Endodermal cell (in vitro differentiated cells): ENCODE results near the gene RAB14. TPM values are rescaled to one million over a fixed set of nuclear protein-coding genes. Genes with fewer than 3 reads are reported as not detected.
A peak's percentile ranks its signal among the peaks of the same experiment; 100 is the strongest.

Experiments
- DNase-seq: peaks from one replicate; pipeline ENCODE4 v3.0.0-alpha.2; 2017
- H3K27ac ChIP-seq: 2 replicates; pipeline ENCODE4 v1.5.1; 2013; ENCODE audit warnings: mild to moderate bottlenecking, low read depth, low read length, moderate library complexity
- H3K27me3 ChIP-seq: 2 replicates; pipeline ENCODE4 v1.6.1; 2013; ENCODE audit warnings: mild to moderate bottlenecking, low read length, moderate library complexity; ENCODE audit not compliant: insufficient read depth, control insufficient read depth, poor library complexity, severe bottlenecking
- H3K36me3 ChIP-seq: 2 replicates; pipeline ENCODE4 v1.7.0; 2013; ENCODE audit warnings: mild to moderate bottlenecking, low read length, moderate library complexity; ENCODE audit not compliant: control insufficient read depth, insufficient read depth
- H3K4me1 ChIP-seq: one replicate; pipeline ENCODE4 v1.7.0; 2013; ENCODE audit warnings: low read length; ENCODE audit not compliant: control insufficient read depth, insufficient read depth
- H3K4me3 ChIP-seq: 2 replicates; pipeline ENCODE4 v1.5.1; 2013; ENCODE audit warnings: mild to moderate bottlenecking, low read length, moderate library complexity
- H3K9ac ChIP-seq: 2 replicates; pipeline ENCODE4 v1.6.1; 2013; ENCODE audit warnings: mild to moderate bottlenecking, low read length, moderate library complexity; ENCODE audit not compliant: poor library complexity, severe bottlenecking; ENCODE audit errors: extremely low read depth
- H3K9me3 ChIP-seq: 2 replicates; pipeline ENCODE4 v1.6.1; 2013; ENCODE audit warnings: mild to moderate bottlenecking, low read length, moderate library complexity; ENCODE audit not compliant: control insufficient read depth
- H3K27ac Mint-ChIP-seq: 2 replicates; pipeline ENCODE4 v1.8.0; 2020; ENCODE audit warnings: mixed read lengths
- H3K27me3 Mint-ChIP-seq: 2 replicates; pipeline ENCODE4 v1.8.0; 2021; ENCODE audit warnings: mild to moderate bottlenecking, mixed read lengths; ENCODE audit not compliant: insufficient read depth
- H3K36me3 Mint-ChIP-seq: 2 replicates; pipeline ENCODE4 v1.8.0; 2020; ENCODE audit warnings: low read depth, mixed read lengths
- H3K4me1 Mint-ChIP-seq: 2 replicates; pipeline ENCODE4 v1.8.0; 2020; ENCODE audit warnings: mixed read lengths
- H3K4me3 Mint-ChIP-seq: 2 replicates; pipeline ENCODE4 v1.8.0; 2020; ENCODE audit warnings: mild to moderate bottlenecking, moderate library complexity, mixed read lengths
- H3K9me3 Mint-ChIP-seq: 2 replicates; pipeline ENCODE4 v1.8.0; 2020; ENCODE audit warnings: mild to moderate bottlenecking, mixed read lengths
- CTCF ChIP-seq: fragments of 200-600 bp; sonication (generic); conservative IDR thresholded peaks from 2 replicates; pipeline ENCODE4 v1.5.0; 2021; ENCODE audit warnings: antibody characterized with exemption, mild to moderate bottlenecking
- WGBS, 2 experiments: methylation state at CpG; one replicate each; pipeline versions ENCODE4 v1.1.5 to v1.1.7; 2013; ENCODE audit warnings: missing lambda C conversion rate in 2 of 2, mixed read lengths in 1 of 2; ENCODE audit not compliant: insufficient coverage in 1 of 2, insufficient read length in 1 of 2; 5-methylcytosine and 5-hydroxymethylcytosine counted together
- total RNA-seq, 2 donors: library from RNA; stranded (reverse); fragmentation: NEBNext Ultra II Directional in 1 of 2; extraction: Animal tissue kit (Norgen Biotek cat#: 25700) in 1 of 2; gene quantifications; 2 replicates in 1 of 2; 3 replicates in 1 of 2; pipeline ENCODE4 v1.2.1, GENCODE V29; 2021

RAB14 gene
- total RNA-seq, 2 donors from 2014 or later = 35.9 to 40.7 TPM

DNA sequence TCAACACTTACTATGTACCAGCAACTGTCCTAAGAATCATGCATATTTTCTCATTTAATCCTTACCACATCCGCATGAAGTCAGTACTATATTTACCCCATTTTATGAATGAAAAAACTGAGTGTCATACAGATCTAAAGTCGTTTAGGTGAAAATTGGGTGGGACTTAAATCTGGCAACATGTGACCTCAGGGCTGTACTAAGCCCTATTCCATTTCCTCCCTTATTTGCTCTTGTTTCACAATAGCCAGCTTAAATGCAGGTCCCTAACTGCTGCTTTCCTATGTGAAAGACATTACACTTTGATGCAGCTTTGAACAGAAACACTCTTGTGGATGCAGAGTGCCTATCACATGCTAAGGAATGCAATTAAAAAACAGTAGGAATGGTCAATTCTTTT lies 2.5 kb upstream of the RAB14 start:
- peaks cover 2% of the 10 kb centered on the region for H3K27me3 Mint-ChIP-seq
- H3K9me3 Mint-ChIP-seq = peaks cover 3% of the 10 kb centered on the region
- no peaks in the 10 kb centered on the region for H3K9me3 ChIP-seq
- H3K36me3 Mint-ChIP-seq = no peaks in the 10 kb centered on the region
- no peak for DNase-seq
- H3K4me1 ChIP-seq = peaks cover under 1% of the 10 kb centered on the region
- no peak overlapping the region for H3K4me3 ChIP-seq
- no peaks in the 10 kb centered on the region for H3K27me3 ChIP-seq
- no peaks in the 10 kb centered on the region for H3K36me3 ChIP-seq
- no peak overlapping the region for H3K27ac Mint-ChIP-seq
- no peak overlapping the region for H3K9ac ChIP-seq
- 79 to 84% methylated on average over 2 of the region's 2 CpGs for WGBS, 2 experiments
- H3K27ac ChIP-seq = no peak overlapping the region
- TF ChIP-seq CTCF = no peak
- H3K4me3 Mint-ChIP-seq = no peak overlapping the region
- H3K4me1 Mint-ChIP-seq = peaks cover 24% of the 10 kb centered on the region

DNA sequence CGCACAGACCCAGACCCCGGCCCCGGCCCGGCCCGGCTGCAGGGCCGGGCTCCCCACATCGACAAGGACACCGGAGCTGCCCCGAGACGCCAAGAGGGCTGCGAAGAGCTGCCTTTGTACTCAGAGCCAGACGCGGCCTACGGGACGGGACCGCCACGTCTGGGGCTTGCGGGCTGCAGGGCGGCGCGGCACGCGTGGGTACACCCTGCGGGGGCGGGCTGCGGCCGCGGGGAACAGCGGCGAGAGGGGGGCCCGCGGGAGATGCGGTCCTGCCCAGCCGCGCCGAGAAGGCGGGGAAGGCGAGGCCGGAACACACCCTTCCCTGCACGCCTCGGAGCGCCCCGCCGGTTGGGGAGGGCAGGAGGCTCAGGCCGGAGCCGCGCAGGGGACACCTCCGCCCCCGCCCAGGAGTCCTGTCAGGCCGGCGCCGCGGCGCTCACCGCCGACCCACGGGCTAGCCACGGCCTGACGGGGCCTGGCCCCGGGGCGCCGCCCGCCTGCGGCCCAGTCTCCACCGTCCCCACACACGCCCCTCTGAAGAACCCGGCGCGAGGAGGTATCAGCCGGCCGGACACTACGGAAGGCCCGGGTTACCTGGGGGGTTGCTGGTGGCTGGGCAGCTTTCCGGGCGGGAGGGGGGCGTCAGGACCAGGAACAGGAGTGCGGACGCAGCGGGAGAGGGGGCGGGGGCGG lies 478 bp downstream of the RAB14 start:
- DNase-seq = peak; percentile 70
- no peaks in the 10 kb centered on the region for H3K36me3 Mint-ChIP-seq
- Histone ChIP-seq H3K27me3 (no peaks in the 10 kb centered on the region), H3K27ac (peak overlapping the region; percentile 85), H3K4me3 (peak overlapping the region; percentile 92), H3K4me1 (peaks cover 10% of the 10 kb centered on the region), H3K36me3 (no peaks in the 10 kb centered on the region), H3K9ac (peak overlapping the region; percentile 64), H3K9me3 (no peaks in the 10 kb centered on the region)
- H3K4me3 Mint-ChIP-seq = peak overlapping the region; percentile 87
- H3K27me3 Mint-ChIP-seq = peaks cover 2% of the 10 kb centered on the region
- H3K27ac Mint-ChIP-seq = no peak overlapping the region
- 0 to 1% methylated on average over 27 to 81 of the region's 81 CpGs for WGBS, 2 experiments
- H3K9me3 Mint-ChIP-seq = no peaks in the 10 kb centered on the region
- peaks cover 34% of the 10 kb centered on the region for H3K4me1 Mint-ChIP-seq
- no peak for TF ChIP-seq CTCF

GRCh38 chr9:121200356-121200755 lies 1.3 kb downstream of the RAB14 start:
- Mint-ChIP-seq H3K4me3 (peak overlapping the region; percentile 87), H3K27me3 (peaks cover under 1% of the 10 kb centered on the region), H3K4me1 (peaks cover 40% of the 10 kb centered on the region), H3K9me3 (no peaks in the 10 kb centered on the region), H3K27ac (no peak overlapping the region), H3K36me3 (no peaks in the 10 kb centered on the region)
- Histone ChIP-seq H3K27ac (no peak overlapping the region), H3K36me3 (no peaks in the 10 kb centered on the region), H3K27me3 (no peaks in the 10 kb centered on the region), H3K9ac (peak overlapping the region; percentile 64), H3K4me1 (peaks cover 10% of the 10 kb centered on the region), H3K9me3 (no peaks in the 10 kb centered on the region), H3K4me3 (peak overlapping the region; percentile 92)
- TF ChIP-seq CTCF = no peak
- 74 to 86% methylated on average over 1 to 4 of the region's 4 CpGs for WGBS, 2 experiments
- no peak for DNase-seq
